ENCODE results near the gene CDH24. TPM values are rescaled to one million over a fixed set of nuclear protein-coding genes. Genes with fewer than 3 reads are reported as not detected.
A peak's percentile ranks its signal among the peaks of the same experiment; 100 is the strongest.

CDH24 gene
- total and polyA plus RNA-seq, 9 of the 15 experiments (the other 6 are each of a cell fraction or from before 2014, with no cell fraction given), result 0.04 to 16.2 (median 4.9) TPM

DNA sequence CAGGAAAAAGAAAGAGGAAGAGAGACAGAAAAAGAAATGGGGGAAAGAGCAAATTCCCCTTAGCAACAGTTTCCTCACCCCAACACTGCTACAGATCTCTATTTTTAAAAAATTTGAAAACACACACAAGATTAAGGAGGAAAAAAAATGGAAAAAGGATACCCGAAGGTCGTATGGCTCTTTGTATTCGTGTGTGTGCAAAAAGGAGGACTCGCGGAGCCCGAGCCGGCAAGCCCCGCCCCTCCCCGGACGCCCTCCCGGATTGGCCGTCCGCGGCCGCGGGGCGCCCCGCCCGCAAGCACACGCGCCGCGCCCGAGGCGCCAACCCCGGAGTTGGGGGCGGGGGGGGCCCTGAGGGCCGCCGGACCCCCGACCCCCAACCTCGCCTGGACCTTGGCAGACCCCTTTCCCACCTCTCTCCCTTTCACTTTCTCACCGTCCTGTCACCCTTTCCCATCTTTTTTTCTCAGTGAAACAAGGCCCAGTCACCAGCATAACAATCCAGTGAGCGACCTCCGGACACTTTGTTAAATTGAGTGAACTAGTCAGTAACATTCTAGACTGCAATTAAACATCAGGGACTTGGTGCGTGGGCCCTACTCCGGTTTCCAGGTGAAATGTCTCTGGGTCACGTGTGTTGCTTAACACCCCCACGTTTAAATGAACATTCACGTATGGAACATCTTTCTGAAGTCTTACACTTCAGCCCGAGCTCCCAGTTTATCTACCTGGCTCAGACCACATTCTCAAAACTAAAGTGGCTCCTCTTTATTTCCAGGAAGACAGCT, 47.2 kb downstream of the CDH24 start, which contains the start of gene C14orf93 (continued):
- no peak for TF ChIP-seq SRF (CRISPR knock-in tag; IDR thresholded peaks at IDR 0.05)
- no peak for TF ChIP-seq ZBTB17 (CRISPR knock-in tag; IDR thresholded peaks at IDR 0.05)
- TF ChIP-seq EGR1 (conservative IDR thresholded peaks at IDR 0.05), result peak; percentile 75
- TF ChIP-seq TSC22D4 (tag; IDR thresholded peaks at IDR 0.05), result no peak
- no peak for TF ChIP-seq ETV5 (CRISPR knock-in tag; IDR thresholded peaks at IDR 0.05; ENCODE audit: low read depth)
- TF ChIP-seq ARNT (IDR thresholded peaks at IDR 0.05), result peak in 1 of 2 experiments; percentile 41; a peak in 3 of 4 replicates
- TF ChIP-seq, protein P1, sequence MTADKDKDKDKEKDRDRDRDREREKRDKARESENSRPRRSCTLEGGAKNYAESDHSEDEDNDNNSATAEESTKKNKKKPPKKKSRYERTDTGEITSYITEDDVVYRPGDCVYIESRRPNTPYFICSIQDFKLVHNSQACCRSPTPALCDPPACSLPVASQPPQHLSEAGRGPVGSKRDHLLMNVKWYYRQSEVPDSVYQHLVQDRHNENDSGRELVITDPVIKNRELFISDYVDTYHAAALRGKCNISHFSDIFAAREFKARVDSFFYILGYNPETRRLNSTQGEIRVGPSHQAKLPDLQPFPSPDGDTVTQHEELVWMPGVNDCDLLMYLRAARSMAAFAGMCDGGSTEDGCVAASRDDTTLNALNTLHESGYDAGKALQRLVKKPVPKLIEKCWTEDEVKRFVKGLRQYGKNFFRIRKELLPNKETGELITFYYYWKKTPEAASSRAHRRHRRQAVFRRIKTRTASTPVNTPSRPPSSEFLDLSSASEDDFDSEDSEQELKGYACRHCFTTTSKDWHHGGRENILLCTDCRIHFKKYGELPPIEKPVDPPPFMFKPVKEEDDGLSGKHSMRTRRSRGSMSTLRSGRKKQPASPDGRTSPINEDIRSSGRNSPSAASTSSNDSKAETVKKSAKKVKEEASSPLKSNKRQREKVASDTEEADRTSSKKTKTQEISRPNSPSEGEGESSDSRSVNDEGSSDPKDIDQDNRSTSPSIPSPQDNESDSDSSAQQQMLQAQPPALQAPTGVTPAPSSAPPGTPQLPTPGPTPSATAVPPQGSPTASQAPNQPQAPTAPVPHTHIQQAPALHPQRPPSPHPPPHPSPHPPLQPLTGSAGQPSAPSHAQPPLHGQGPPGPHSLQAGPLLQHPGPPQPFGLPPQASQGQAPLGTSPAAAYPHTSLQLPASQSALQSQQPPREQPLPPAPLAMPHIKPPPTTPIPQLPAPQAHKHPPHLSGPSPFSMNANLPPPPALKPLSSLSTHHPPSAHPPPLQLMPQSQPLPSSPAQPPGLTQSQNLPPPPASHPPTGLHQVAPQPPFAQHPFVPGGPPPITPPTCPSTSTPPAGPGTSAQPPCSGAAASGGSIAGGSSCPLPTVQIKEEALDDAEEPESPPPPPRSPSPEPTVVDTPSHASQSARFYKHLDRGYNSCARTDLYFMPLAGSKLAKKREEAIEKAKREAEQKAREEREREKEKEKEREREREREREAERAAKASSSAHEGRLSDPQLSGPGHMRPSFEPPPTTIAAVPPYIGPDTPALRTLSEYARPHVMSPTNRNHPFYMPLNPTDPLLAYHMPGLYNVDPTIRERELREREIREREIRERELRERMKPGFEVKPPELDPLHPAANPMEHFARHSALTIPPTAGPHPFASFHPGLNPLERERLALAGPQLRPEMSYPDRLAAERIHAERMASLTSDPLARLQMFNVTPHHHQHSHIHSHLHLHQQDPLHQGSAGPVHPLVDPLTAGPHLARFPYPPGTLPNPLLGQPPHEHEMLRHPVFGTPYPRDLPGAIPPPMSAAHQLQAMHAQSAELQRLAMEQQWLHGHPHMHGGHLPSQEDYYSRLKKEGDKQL (CRISPR knock-in tag; IDR thresholded peaks at IDR 0.05; ENCODE audit: borderline replicate concordance), result no peak
- no peak for TF ChIP-seq RCOR1 (IDR thresholded peaks at IDR 0.05; ENCODE audit: borderline replicate concordance in 1 of 2, low read depth in 2 of 2, low read length in 2 of 2)
- TF ChIP-seq, protein P2, sequence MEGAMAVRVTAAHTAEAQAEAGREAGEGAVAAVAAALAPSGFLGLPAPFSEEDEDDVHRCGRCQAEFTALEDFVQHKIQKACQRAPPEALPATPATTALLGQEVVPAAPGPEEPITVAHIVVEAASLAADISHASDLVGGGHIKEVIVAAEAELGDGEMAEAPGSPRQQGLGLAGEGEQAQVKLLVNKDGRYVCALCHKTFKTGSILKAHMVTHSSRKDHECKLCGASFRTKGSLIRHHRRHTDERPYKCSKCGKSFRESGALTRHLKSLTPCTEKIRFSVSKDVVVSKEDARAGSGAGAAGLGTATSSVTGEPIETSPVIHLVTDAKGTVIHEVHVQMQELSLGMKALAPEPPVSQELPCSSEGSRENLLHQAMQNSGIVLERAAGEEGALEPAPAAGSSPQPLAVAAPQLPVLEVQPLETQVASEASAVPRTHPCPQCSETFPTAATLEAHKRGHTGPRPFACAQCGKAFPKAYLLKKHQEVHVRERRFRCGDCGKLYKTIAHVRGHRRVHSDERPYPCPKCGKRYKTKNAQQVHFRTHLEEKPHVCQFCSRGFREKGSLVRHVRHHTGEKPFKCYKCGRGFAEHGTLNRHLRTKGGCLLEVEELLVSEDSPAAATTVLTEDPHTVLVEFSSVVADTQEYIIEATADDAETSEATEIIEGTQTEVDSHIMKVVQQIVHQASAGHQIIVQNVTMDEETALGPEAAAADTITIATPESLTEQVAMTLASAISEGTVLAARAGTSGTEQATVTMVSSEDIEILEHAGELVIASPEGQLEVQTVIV (CRISPR knock-in tag; IDR thresholded peaks at IDR 0.05; ENCODE audit: borderline replicate concordance), result no peak
- no peak for TF ChIP-seq BRD4 (IDR thresholded peaks at IDR 0.05)
- TF ChIP-seq POLR2H (tag; IDR thresholded peaks at IDR 0.05; ENCODE audit: low read depth), result peak; percentile 92
- 0 out of 2 replicates have a peak, but pooled peaks have one; percentile 25 for TF ChIP-seq LEF1 (IDR thresholded peaks at IDR 0.05)
- TF ChIP-seq, protein P3, sequence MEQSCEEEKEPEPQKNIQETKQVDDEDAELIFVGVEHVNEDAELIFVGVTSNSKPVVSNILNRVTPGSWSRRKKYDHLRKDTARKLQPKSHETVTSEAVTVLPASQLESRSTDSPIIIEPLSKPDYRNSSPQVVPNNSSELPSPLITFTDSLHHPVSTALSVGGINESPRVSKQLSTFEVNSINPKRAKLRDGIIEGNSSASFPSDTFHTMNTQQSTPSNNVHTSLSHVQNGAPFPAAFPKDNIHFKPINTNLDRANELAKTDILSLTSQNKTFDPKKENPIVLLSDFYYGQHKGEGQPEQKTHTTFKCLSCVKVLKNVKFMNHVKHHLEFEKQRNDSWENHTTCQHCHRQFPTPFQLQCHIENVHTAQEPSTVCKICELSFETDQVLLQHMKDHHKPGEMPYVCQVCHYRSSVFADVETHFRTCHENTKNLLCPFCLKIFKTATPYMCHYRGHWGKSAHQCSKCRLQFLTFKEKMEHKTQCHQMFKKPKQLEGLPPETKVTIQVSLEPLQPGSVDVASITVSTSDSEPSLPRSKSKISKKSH (CRISPR knock-in tag; IDR thresholded peaks at IDR 0.05), result no peak
- TF ChIP-seq, protein P4, sequence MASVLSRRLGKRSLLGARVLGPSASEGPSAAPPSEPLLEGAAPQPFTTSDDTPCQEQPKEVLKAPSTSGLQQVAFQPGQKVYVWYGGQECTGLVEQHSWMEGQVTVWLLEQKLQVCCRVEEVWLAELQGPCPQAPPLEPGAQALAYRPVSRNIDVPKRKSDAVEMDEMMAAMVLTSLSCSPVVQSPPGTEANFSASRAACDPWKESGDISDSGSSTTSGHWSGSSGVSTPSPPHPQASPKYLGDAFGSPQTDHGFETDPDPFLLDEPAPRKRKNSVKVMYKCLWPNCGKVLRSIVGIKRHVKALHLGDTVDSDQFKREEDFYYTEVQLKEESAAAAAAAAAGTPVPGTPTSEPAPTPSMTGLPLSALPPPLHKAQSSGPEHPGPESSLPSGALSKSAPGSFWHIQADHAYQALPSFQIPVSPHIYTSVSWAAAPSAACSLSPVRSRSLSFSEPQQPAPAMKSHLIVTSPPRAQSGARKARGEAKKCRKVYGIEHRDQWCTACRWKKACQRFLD (CRISPR knock-in tag; IDR thresholded peaks at IDR 0.05), result no peak; the same call in 1 of the 2 replicates
- TF ChIP-seq SMARCC2 (IDR thresholded peaks at IDR 0.05; ENCODE audit: low read depth), result no peak
- TF ChIP-seq CCAR2 (IDR thresholded peaks at IDR 0.05; ENCODE audit: low read depth, low read length), result 0 out of 2 replicates have a peak, but pooled peaks have one; percentile 36
- TF ChIP-seq GATAD2A (IDR thresholded peaks at IDR 0.05), result peak; percentile 59; the same call in 1 of the 2 replicates
